Neural crest cell (in vitro differentiated cells): ENCODE results near the gene APP. TPM values are rescaled to one million over a fixed set of nuclear protein-coding genes. Genes with fewer than 3 reads are reported as not detected.

Experiments used
- DNase-seq: peaks from one replicate; pipeline ENCODE4 v3.0.0; 2021; ENCODE audit warnings: low read depth, mixed read lengths, low spot score
- H3K27ac Mint-ChIP-seq: one replicate; pipeline ENCODE4 v1.8.0; 2021; ENCODE audit warnings: mild to moderate bottlenecking, mixed read lengths; ENCODE audit not compliant: unreplicated experiment
- H3K27me3 Mint-ChIP-seq: 2 replicates; pipeline ENCODE4 v1.8.0; 2021; ENCODE audit warnings: low read depth, mild to moderate bottlenecking, mixed read lengths
- H3K36me3 Mint-ChIP-seq: 2 replicates; pipeline ENCODE4 v1.8.0; 2021; ENCODE audit warnings: low read depth, mild to moderate bottlenecking, mixed read lengths
- H3K4me1 Mint-ChIP-seq: 2 replicates; pipeline ENCODE4 v1.8.0; 2021; ENCODE audit warnings: mixed read lengths
- H3K4me3 Mint-ChIP-seq: one replicate; pipeline ENCODE4 v1.8.0; 2021; ENCODE audit warnings: mild to moderate bottlenecking, mixed read lengths
- H3K9me3 Mint-ChIP-seq: 2 replicates; pipeline ENCODE4 v1.8.0; 2021; ENCODE audit warnings: mixed read lengths
- total RNA-seq: library from RNA; stranded (reverse); gene quantifications from 2 replicates; pipeline ENCODE4 v1.2.1, GENCODE V29; 2021
- TF ChIP-seq, protein P1 (sequence below): fragments of 200-600 bp; sonication (generic); conservative IDR thresholded peaks from 2 replicates; pipeline ENCODE4 v1.5.0; 2021; ENCODE audit warnings: antibody characterized with exemption, mild to moderate bottlenecking

APP gene
- total RNA-seq, 1 donor from 2014 or later: 254 TPM

GRCh38 chr21:25863031-25863430 lies 307.5 kb downstream of the APP start:
- Mint-ChIP-seq H3K36me3 (no peaks in the 10 kb centered on the region), H3K4me3 (no peak overlapping the region), H3K9me3 (no peaks in the 10 kb centered on the region), H3K4me1 (peaks cover 7% of the 10 kb centered on the region), H3K27ac (no peak overlapping the region), H3K27me3 (no peaks in the 10 kb centered on the region)
- TF ChIP-seq, protein P1, sequence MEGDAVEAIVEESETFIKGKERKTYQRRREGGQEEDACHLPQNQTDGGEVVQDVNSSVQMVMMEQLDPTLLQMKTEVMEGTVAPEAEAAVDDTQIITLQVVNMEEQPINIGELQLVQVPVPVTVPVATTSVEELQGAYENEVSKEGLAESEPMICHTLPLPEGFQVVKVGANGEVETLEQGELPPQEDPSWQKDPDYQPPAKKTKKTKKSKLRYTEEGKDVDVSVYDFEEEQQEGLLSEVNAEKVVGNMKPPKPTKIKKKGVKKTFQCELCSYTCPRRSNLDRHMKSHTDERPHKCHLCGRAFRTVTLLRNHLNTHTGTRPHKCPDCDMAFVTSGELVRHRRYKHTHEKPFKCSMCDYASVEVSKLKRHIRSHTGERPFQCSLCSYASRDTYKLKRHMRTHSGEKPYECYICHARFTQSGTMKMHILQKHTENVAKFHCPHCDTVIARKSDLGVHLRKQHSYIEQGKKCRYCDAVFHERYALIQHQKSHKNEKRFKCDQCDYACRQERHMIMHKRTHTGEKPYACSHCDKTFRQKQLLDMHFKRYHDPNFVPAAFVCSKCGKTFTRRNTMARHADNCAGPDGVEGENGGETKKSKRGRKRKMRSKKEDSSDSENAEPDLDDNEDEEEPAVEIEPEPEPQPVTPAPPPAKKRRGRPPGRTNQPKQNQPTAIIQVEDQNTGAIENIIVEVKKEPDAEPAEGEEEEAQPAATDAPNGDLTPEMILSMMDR: no peak
- no peak for DNase-seq

GRCh38 chr21:25862596-25862995 lies 308.0 kb downstream of the APP start:
- Mint-ChIP-seq H3K9me3 (no peaks in the 10 kb centered on the region), H3K4me1 (peaks cover 6% of the 10 kb centered on the region), H3K27ac (no peak overlapping the region), H3K27me3 (no peaks in the 10 kb centered on the region), H3K4me3 (no peak overlapping the region), H3K36me3 (no peaks in the 10 kb centered on the region)
- TF ChIP-seq, protein P1: peak; percentile 71
- DNase-seq: no peak

GRCh38 chr21:25862112-25862511 lies 308.5 kb downstream of the APP start:
- no peaks in the 10 kb centered on the region for H3K9me3 Mint-ChIP-seq
- DNase-seq: no peak
- no peak overlapping the region for H3K4me3 Mint-ChIP-seq
- peaks cover 2% of the 10 kb centered on the region for H3K4me1 Mint-ChIP-seq
- TF ChIP-seq, protein P1: no peak
- no peaks in the 10 kb centered on the region for H3K36me3 Mint-ChIP-seq
- no peak overlapping the region for H3K27ac Mint-ChIP-seq
- H3K27me3 Mint-ChIP-seq: no peaks in the 10 kb centered on the region

- Mint-ChIP-seq H3K27ac (no peak overlapping the region), H3K36me3 (no peaks in the 10 kb centered on the region), H3K4me1 (no peaks in the 10 kb centered on the region)
Measured at GRCh38 chr21:25859235-25859929, 311.2 kb downstream of the APP start.

GRCh38 chr21:25858325-25858724 lies 312.2 kb downstream of the APP start:
- no peaks in the 10 kb centered on the region for H3K36me3 Mint-ChIP-seq
- TF ChIP-seq, protein P1: no peak
- H3K27ac Mint-ChIP-seq: no peak overlapping the region
- no peaks in the 10 kb centered on the region for H3K9me3 Mint-ChIP-seq
- no peak for DNase-seq
- no peaks in the 10 kb centered on the region for H3K4me1 Mint-ChIP-seq
- no peak overlapping the region for H3K4me3 Mint-ChIP-seq
- H3K27me3 Mint-ChIP-seq: no peaks in the 10 kb centered on the region

More at GRCh38 chr21:25859235-25859929, 311.2 kb downstream of the APP start:
- H3K9me3 Mint-ChIP-seq: no peaks in the 10 kb centered on the region
- TF ChIP-seq, protein P1: no peak
- H3K4me3 Mint-ChIP-seq: no peak overlapping the region
- no peak for DNase-seq
- no peaks in the 10 kb centered on the region for H3K27me3 Mint-ChIP-seq
